Lower leg skin (tissue), 3 donors: ENCODE data around the gene MYL3.

Experiments used
- POLR2A ChIP-seq, 2 donors: fragments of 450-650 bp; IDR thresholded peaks; one replicate each; pipeline ENCODE4 v1.6.1; 2016 to 2017; ENCODE audit warnings: antibody characterized with exemption in 2 of 2, mild to moderate bottlenecking in 1 of 2, moderate library complexity in 1 of 2
- TF ChIP-seq, protein P1 (sequence below), 3 donors: fragments of 450-650 bp; IDR thresholded peaks; one replicate each; pipeline ENCODE4 v1.5.1; 2016; ENCODE audit warnings: antibody characterized with exemption in 3 of 3, mild to moderate bottlenecking in 3 of 3, moderate library complexity in 2 of 3

DNA sequence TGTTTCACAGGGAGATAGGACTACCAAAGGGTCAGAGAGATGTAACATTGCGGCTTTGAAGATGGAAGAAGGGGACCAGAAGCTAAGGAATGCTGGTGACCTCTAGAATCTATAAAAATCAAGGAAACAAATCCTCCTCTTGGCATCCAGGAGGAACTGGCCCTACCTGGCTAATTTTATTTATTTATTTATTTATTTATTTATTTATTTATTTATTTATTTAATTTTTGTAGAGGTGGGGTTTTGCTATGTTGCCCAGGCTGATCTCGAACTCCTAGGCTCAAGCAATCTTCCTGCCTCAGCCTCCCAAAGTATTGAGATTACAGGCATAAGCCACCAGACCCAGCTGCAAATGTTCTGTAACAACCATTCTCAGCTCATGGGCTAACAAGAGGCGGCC lies 19.7 kb downstream of the MYL3 start:
- TF ChIP-seq, protein P1, sequence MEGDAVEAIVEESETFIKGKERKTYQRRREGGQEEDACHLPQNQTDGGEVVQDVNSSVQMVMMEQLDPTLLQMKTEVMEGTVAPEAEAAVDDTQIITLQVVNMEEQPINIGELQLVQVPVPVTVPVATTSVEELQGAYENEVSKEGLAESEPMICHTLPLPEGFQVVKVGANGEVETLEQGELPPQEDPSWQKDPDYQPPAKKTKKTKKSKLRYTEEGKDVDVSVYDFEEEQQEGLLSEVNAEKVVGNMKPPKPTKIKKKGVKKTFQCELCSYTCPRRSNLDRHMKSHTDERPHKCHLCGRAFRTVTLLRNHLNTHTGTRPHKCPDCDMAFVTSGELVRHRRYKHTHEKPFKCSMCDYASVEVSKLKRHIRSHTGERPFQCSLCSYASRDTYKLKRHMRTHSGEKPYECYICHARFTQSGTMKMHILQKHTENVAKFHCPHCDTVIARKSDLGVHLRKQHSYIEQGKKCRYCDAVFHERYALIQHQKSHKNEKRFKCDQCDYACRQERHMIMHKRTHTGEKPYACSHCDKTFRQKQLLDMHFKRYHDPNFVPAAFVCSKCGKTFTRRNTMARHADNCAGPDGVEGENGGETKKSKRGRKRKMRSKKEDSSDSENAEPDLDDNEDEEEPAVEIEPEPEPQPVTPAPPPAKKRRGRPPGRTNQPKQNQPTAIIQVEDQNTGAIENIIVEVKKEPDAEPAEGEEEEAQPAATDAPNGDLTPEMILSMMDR (IDR thresholded peaks at IDR 0.05) = no peak
- TF ChIP-seq POLR2A (IDR thresholded peaks at IDR 0.05) = no peak
